ENCODE data around the gene TEKT3.

Gene TEKT3

DNA sequence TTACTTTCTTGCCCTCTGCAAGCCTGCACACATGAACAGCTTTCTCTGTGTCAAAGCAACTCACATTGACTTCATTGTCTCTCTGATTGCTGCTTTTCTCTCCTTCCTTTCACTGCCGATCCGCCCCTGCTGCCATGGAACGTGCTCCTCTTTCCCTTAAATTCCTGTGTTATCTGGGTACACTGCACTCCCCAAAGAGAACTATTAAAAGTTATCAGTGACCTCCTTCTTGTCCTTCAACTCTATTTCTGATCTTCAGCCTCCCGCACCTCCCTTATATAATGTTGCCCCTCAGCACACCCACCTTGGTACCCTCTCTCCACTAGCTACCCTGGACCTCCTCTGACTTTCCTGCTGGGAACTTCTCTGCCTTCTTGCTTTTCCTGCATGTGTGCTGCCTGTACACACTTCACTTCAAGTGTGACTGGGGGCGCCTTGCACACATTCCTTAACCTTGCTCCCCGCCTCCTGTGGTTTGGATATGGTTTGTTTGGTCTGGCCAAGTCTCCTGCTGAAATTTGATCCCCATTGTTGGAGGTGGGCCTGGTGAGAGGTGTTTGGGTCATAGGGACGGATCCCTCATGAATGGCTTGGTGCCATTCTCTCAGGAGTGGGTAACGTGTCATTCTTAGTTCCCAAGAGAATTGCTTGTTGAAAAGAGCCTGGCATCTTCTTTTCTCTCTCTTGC, 49.6 kb downstream of the TEKT3 start:
- no peak for DNase-seq (ENCODE audit: low spot score)

DNA sequence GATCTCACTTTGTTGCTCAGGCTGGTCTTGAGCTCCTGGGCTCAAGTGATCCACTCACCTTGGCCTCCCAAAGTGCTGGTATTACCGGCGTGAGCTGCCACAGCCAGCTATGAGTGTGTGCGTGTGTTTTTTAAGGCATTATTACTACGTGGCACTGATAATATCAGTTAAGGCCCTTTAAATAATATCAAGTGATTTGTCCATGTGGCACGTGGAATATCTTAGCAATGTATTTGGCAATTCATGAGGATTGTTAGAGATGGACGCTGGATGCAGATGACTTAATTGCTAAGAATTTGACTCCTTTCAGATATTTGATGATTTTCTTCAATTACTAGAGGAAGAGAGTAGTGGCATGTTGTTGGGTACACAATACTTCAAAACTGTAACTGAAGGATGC, 50.8 kb downstream of the TEKT3 start:
- no peak for DNase-seq (ENCODE audit: low spot score)

DNA sequence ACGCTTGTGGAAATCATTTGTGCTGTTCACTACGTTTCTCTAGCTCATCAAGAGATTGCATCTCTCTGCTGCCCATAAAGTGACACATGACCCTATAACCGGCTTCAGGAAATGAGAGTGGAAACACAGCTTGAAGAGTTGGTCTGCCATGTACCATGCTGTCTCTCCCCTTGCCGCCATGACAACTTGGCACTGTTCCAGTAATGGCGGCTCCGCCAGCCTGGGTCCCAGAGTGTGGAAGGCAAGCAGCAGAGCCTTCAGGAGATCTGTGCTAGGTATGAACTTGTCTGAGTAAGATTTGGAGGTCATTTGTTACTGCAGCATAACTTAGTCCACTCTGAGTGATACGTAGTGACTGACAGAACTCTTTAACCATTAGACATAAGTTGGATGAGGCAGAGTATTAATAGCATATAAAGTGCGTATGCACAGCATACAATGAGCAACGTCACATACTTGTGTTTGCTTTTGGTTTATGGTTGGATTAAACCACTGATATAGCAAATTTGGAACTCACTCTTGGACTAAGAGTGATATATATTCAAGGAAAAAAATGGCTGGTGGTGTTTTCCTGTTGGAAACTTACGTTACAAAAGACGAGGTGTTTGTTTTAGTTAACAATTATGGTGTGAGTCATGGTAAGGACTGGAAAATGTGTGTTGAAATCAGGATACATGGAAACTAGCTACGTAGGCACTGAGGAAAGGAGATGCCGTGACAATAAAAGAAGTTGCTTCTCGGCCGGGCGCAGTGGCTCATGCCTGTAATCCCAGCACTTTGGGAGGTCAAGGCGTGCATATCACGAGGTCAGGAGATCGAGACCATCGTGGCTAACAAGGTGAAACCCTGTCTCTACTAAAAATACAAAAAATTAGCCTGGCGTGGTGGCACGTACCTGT, 51.9 kb downstream of the TEKT3 start:
- DNase-seq (ENCODE audit: low spot score), result no peak

DNA sequence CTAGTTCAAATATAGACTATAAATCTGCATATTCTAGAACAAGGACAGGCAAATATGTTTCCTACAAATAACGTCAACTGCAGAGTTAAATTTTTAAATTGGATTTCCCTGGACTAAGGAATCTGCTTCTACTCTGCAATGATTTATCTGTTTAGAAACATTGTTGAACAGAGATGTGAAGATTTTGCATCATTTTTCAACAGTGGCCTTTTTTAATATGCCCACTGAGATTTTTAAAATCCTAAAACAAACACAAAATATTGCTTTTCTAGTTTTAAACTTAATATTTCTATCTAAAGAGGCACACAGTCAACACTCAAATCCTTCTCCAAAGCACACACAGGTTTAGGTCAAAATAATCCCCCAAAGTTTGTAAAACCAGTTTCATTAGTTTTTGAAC, 52.5 kb downstream of the TEKT3 start:
- DNase-seq (ENCODE audit: low spot score), result no peak

- DNase-seq (ENCODE audit: low spot score), result no peak
Observed at GRCh38 chr17:15287538-15288267, 53.7 kb downstream of the TEKT3 start.

GRCh38 chr17:15285466-15285865, 55.9 kb downstream of the TEKT3 start:
- DNase-seq (ENCODE audit: low spot score), result no peak

- no peak for DNase-seq (ENCODE audit: low spot score)
Observed at GRCh38 chr17:15284537-15284936, 56.9 kb downstream of the TEKT3 start.

DNA sequence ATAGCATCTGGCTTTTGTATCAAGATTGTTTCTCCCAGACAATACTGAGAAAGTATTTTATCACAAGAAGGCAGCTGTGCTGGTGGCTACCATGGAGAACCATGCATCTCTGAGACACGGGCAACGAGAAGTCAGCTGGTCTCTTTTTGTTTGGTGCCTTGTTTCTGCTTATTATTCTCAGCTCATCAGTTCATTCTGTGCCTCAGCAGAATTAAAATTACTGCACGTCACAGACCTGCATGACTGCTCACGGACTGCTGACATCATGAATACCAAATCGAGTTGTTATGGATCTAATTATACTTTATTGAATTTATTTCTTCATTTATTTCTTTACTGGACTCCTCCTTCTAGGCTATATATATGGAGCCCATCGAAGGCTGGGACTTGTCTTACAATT, 57.3 kb downstream of the TEKT3 start:
- no peak for DNase-seq (ENCODE audit: low spot score)

- no peak for DNase-seq (ENCODE audit: low spot score)
Observed at GRCh38 chr17:15281909-15282308, 59.5 kb downstream of the TEKT3 start.

GRCh38 chr17:15278924-15279477, 62.4 kb downstream of the TEKT3 start:
- no peak for DNase-seq (ENCODE audit: low spot score)

DNA sequence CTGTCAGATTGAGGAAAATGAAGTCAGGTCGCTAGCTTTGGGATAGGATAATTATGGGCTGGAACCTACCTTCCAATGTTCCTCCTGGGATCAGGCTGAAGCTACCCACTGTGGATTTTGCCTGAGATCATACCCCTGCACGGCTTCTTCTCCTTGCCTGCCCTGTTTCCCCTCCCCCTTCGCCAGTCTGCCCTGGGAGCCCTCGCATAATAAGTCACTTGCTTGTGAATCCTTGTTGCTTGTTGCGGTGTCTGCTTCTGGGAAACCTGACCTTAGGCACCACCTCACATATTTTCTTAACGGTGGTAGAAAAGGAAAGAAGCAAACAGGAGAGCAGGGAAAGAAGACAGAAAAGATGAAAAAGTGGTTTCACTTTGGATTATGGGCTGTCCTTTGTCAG, 63.0 kb downstream of the TEKT3 start:
- DNase-seq (ENCODE audit: low spot score), result no peak

GRCh38 chr17:15274017-15274416, 67.4 kb downstream of the TEKT3 start:
- no peak for DNase-seq (ENCODE audit: low spot score)

DNA sequence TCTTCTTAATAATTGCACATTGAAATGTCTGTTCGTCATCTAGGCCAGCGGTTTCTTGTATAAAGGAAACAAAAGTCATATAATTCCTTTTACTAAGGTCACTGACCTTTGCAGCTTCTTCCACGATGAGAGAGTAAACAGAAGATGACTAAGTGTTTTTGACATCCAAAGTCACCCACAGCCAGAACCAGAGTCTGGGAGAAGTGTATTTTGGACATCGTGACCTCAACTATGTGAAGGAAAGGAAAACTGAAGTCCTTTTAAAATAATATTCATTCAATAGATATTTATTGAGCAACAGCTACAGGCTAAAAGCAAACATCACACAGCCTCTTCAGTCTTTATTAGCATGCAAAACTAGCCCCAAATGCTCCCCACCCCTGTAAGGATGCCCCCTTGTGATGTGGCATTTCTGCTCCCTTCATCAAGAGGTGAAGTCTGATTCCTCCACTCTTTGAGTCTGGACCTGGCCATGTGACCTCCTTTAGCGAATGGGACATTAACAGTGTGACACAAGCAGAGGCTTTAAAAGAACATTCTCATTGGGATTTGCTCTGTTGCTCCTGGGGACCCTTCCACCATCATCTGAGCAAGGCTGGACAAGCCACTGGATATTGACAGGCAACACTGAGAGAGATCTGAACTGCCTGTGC, 68.1 kb downstream of the TEKT3 start:
- DNase-seq (ENCODE audit: low spot score), result no peak

DNA sequence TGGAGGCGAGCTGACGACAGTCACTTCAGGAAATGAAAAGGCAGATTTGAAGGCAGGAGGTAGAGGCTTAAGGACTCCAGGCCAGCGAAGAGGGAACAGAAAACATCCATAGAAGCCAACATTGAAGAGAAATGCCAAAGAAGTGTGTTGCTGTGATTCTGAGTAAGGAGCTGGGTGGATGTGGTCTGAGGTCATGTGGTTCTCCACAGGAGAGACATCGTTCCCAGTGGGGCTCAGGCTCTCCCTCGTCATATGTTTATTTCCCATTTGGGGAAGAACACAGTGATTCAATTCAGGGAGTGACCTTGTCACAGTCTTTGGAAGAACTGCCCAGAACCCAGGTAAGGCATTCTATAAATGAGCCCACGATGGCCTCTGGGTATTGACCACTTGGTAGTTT, 69.7 kb downstream of the TEKT3 start:
- no peak for DNase-seq (ENCODE audit: low spot score)

- no peak for DNase-seq (ENCODE audit: low spot score)
Observed at GRCh38 chr17:15270628-15271381, 70.6 kb downstream of the TEKT3 start.

- DNase-seq (ENCODE audit: low spot score), result no peak
Observed at GRCh38 chr17:15269780-15270089, 71.7 kb downstream of the TEKT3 start.

- no peak for DNase-seq (ENCODE audit: low spot score)
Observed at GRCh38 chr17:15269087-15269779, 72.2 kb downstream of the TEKT3 start.

DNA sequence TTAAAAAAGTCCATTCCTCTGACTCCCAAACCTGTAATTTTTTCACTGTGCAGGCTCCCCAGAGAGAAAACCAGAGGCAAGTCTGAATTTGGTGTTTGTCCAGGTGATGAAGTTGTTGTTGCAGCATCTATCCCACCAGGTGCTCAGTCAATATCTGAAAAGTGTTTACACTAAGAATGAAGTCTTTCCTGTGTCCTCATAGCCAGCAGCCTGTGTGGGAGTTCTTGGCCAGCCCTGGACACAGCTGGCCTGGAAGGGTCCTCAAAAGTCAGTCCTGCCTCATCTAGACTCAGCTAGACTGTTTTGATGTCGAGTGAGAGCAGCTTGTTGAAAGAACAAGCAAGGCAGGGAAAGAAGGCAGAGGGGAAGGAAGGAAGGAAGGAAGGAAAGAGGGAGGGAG, 72.9 kb downstream of the TEKT3 start:
- DNase-seq (ENCODE audit: low spot score), result no peak

DNA sequence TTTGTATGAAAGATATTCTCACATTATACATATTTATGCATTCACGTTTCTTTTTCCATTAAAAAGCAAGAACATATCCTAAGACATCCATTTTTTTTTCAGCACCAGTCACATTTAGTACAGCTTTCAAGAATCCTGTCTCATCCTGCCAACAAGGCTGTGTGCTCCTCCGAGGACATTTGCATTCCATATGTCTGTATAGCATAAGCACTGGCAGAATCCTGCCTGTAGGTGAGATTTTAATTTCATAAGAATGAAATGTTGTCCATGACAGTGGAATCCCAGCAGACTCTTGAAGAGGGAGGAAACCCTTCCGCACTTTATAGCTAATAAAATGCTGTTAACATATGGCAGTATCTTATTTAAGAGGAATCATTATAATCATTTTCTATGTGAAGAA, 73.4 kb downstream of the TEKT3 start:
- DNase-seq (ENCODE audit: low spot score), result no peak

DNA sequence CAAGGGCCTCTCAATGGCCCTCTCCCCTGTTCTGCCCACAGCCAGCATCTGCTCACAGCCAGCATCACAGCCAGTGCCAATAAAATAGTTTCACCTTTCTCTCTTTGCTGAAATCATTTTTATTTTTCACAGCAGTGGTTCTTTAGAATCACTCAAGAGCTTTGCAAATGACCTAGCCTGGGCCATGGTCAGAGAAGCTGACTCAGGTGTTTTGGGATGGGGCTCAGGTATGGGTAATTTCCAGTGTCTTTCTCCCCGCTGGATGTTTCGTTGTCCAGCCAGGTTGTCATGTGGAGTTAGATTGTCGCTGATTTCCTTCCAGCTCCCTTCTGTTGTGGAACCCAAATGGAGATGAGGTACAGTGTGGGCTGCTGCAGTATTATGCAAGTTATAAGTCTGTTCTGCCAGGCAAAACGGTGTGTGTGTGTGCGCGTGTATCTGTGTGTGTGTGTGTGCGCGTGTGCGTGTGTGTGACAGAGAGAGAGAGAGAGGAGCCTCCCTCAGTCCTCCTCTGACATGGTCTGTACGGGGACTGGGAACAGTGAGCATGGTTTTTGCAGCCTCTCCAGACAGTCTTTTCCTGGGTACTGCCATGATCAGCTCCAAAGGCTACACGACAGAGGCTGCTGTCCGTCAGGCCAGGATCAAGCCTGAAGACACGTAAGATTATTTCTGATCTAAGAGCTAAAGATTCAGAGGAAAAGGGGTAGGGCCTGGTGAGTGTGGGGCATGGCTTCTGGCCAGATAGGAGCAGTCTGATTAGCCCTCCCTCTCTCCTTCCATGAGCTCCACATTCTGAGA, 74.9 kb downstream of the TEKT3 start:
- no peak for DNase-seq (ENCODE audit: low spot score)
